Activated CD8-positive, alpha-beta memory T cell treated with anti-CD3 and anti-CD28 coated beads for 24 hours (primary cell): ENCODE measurements around the gene CDKAL1.
"Not testable (repeated sequence)": the region's sequence is repeated elsewhere in the genome, so short reads cannot be mapped to it uniquely, and the experiment has no call there.

Experiments
- DNase-seq: peaks from one replicate; pipeline ENCODE4 v3.0.0-alpha.2; 2020

The CDKAL1 gene

DNA sequence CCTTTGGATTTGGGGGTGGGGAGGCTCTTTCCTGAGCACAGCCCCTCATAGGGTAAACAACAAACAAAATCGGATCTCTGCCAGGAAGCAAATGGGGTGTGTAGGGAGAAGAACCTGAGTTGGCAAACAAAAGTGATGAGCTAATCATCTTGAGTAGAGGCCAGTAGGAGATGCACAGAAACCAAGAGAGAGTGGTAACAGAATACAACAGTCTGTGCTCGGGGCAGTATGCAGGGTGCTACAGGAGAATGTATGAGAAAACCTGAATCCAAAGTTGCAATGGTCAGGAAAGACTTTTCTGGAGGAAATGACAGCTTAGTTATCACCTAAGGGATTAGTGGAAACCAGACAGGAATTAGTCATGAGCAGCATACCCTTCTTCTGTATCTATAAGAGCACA is 177.8 kb downstream of the CDKAL1 start:
- no peak for DNase-seq

DNA sequence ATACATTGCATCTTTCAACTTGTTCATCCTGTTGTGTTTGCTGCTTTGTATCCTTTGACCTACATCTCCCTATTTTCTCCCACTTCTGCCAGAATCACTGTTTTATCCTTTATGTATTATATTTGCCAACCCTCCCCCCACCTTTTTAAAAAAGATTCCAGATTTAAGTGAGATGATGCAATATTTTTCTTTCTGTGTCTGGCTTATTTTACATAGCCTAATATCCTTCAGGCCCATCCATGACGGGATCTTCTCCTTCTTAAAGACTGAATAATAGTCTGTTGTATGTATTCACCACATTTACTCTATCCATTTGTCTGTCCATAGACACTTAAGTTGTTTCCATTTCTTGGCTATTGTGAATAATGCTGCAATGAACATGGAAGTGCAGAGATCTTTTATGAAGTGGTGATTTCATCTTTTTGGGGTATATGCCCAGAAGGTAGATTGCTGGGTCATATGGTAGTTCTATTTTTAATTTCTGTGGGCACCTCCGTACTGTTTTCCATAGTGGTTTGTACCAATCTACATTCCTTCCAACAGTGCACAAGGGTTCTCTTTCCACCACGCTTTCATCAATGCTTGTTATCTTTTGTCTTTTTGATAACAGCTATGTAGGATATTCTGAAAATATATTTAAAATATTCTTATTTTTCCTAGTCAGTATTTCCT is 181.0 kb downstream of the CDKAL1 start:
- no peak for DNase-seq

DNA sequence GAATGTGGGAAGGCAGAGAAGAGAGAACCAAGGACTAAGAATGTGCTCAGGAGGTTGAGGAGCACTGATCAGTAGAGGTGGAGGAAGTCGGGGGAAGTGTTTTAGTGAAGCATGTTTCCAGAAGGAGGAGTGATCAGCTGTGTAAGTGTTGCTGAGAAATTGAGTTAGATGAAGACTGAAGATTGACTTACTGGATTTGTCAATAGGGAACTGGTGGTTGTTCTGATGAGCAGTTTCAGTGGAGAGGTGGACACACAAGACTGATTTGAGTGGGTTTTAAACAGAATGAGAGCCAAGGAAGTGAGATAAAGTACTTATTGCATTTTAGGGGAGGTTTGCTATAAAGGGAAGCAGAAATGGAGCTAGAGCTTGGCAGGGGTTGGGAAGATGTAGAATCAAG is 182.6 kb downstream of the CDKAL1 start:
- no peak for DNase-seq

DNA sequence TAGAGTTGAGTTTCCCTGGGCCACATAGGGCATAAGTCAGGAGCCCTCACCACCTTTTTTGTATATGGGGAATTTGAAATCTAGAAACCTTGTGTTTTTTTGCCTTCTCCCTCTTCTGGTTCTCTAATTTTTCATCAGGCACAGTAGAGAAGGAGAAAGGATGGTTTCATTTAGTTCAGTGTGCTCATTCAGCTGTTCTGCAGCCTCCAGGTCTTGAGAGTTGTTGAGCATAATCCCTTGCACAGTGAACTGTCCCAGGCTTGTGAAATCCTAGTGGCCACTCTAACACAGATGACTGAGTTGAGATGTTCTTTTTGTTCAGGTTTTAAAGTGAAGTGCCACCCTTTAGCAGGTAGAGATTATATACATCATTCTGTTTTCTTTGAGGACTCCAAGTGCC is 183.5 kb downstream of the CDKAL1 start:
- DNase-seq: no peak

DNA sequence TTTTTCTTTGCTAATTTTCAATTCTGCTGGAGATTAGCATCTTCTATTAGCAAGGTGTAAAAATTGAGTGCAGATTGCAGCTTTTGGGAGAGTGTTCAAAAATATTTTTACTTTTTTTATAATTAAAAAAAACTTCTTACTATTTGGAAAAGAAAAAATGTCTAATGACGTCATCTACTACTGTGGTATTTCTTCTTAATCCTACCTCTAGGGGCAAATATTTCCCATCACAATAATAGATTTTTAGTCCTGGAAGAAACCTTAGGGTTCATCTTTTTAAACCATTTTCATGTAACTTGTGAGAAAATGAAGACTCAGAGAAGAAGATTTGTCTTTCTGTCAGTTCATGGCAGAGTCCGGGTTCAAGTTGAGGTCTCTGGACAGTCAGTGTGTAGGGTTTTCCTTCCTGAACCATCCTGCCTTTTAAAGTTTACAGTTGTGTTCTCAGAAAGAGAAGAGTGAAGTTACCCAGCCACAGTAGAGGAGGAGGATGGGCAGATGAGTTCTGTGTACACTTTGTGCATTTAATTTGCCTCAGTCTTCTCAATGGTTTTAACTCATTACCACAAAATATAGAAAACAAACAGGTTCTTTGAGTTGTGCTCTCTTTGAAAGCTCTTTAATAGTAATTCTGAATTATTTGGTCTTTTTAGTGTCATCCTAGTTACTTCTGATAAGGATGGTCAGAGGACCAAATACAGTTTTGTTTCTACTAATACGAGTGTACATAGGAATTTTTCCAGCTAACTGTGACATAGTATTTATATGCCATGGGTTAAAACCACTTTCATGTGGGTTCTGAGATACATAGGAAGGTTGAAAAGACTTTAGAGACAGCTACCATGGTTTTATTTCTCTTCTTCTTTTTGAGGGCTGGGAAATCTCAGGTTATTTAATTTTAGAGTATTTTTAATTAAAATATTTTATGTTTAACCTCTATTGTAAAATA is 184.7 kb downstream of the CDKAL1 start:
- DNase-seq: no peak

DNA sequence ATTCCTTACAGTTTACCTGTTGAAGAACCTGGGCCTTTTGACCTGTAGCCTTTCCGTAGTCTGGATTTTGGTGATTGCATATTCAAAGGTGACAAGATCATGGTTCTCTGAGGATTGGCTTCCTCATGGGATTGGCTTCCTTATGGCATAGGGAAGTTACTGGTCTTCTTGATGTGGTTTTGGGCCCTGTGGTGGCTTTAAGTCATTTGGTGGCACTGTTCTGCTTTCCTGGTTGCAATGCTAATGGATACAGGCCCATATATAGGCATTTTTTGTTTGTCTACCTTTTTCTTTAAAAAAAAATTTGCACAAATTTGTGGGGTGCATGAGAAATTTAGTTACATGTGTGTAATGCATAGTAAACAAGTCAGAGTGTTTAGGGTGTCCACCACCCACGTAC is 185.7 kb downstream of the CDKAL1 start:
- no peak for DNase-seq

DNA sequence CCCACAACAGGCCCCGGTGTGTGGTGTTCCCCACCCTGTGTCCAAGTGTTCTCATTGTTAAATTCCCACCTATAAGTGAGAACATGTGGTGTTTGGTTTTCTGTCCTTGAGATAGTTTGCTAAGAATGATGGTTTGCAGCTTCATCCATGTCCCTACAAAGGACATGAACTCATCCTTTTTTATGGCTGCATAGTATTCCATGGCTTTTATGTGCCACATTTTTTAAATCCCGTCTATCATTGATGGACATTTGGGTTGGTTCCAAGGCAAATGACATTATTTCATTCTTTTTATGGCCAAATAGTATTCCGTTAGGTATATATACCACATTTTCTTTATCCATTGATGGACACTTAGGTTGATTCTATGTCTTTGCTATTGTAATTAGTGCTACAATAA is 186.9 kb downstream of the CDKAL1 start:
- not testable (repeated sequence) for DNase-seq

DNA sequence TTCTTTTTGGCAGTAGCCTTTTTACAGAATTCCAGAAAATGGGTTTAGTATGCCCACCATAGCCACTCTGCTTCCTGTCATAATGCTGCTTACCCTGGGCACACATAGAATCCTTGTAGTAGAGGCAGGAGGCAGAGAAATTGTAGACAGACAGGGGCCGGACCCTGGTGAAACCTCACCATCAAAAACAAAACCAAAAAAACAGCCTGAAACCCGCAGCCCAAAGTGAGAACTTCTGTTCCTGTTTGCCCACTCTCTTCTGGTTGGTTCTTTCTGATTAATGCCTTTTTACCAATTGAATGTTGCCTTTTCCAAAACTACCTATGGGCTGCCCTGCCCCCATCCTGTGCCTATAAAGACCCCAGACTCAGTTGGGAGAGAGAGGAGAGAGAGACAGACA is 188.2 kb downstream of the CDKAL1 start:
- DNase-seq: no peak

DNA sequence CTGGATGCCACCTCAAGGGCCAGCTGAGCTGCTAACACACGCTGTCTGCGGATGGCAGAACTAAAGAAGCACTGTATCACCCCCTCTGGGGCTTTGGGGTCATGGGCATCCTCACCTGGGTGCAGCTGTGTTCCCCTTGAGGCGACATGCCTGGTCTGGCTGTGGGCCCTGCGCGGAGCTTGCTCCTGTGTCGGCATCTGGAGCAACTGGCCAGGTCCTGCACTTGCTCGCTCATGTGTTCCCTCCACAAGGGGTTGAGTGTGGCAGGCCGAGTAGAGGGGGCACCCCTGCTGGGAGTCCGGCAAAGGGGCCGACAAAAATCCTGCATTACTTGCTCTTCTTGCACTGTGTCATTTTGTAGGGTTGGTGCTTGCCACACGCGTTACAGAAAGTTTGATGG is 189.0 kb downstream of the CDKAL1 start:
- DNase-seq: no peak

DNA sequence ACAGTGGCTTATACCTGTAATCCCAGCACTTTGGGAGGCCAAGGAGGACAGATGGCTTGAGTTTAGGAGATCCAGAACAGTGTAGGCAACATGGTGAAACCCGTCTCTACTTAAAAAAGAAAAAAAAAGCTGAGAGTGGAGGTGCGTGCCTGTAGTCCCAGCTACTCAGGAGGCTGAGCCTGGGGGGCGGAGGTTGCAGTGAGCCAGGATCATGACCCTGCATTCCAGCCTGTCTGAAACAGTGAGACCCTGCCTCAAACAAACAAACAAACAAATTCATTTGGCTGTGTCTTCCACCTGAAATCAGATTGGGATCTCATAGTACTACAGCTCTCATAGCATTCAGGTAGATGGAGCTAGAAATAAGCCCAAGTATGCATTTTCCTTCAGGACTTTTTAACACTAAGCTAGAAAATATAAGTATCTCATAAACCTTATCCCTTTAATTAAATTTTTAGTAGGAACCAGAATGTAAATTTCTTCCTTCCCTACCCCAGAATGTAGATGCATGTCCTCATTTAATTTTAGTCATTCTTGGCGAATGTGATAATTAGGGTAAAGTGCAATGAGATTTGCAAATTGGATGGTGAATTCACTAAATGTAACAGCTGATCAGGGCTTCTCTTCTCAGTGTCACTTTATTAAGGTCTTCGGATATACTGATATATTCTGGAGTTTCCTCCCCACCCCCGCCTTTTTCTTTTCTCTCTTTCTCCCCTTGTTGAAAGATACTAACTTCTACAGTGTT is 190.4 kb downstream of the CDKAL1 start:
- DNase-seq: no peak

DNA sequence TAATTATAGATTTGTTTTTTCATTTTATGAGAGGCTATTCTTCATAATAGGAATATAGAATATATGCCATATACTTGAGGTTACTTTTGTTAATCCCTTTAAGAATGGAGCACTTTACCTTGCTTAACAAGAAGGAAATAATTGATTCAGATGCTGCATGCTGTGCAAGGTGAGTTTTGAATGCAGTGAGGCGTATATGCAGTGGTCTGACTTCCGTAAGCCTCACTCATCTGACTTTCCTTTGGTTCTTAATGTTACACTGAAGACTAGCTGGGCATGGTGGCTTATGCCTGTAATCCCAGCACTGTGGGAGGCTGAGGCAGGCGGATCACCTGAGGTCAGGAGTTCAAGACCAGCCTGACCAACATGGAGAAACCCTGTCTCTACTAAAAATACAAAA is 191.0 kb downstream of the CDKAL1 start:
- not testable (repeated sequence) for DNase-seq

DNA sequence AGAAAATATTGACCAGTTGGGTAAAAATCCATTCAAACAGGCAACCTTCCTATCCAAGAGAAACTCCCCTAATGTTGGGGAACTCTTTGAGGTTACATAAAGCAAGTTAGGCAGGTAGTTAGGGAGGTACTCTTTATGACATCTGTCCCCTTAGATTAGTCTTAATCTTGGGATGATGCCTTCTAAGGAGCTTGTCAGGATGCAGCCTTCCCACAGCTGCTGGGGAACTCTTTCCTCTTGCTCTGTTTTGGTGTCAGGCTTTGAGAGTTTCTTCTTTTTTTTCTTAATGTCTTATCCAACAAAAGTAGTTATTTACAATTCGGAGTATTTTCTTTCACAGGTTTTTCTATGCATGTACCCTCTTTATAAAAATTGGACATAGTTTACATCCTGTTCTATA is 194.8 kb downstream of the CDKAL1 start:
- no peak for DNase-seq

DNA sequence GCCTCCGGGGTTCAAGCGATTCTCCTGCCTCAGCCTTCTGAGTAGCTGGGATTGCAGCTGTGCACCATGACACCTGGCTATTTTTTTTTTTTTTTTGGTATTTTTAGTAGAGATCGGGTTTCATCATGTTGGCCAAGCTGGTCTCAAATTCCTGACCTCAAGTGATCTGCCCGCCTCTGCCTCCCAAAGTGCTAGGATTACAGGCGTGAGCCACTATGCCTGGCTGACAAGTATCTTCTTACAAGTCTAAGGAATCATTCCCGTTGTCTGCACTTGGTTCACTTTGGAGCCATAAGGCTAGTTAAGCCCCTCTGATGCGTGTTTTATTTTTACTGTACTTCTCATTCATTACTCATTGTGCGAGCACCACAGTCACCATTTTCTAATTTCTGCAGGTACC is 198.1 kb downstream of the CDKAL1 start:
- DNase-seq: not testable (repeated sequence)

DNA sequence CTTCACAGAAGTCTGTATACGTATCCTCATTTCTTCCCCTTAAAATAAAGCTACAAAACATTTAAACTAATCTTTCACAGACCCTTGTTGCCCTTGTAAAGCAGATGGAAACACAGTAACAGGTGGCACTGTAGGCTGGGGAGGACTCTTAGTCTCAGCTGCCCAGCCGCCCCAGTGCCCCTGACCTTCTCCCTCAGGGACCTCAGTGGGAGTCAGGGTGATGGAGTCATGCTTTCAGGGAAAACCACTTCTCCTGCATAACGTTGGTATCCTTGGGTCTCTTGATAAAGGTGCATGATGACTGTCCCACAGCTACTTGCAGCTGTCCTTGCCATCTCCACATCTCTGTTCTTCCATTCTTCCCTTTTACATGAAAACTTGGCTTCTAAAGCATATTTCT is 198.6 kb downstream of the CDKAL1 start:
- no peak for DNase-seq

DNA sequence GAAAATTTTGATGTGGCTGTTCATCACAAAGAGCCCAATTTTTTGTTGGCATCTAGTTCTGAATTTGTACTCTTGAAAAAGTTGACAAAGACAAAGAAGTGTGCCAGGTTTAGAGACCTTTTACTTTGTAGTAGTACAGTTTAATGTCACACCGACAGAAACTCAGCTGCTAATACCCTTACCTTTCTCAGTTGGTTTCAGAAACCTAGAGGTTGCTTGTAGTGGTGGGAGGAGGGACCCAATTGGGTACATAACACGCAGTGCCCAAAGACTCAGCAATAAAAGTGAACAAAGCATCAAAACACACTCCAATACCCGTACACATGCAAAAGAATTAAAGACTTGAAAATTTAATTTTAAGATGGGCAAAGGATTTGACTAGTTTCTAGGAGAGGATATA is 203.7 kb downstream of the CDKAL1 start:
- DNase-seq: no peak

DNA sequence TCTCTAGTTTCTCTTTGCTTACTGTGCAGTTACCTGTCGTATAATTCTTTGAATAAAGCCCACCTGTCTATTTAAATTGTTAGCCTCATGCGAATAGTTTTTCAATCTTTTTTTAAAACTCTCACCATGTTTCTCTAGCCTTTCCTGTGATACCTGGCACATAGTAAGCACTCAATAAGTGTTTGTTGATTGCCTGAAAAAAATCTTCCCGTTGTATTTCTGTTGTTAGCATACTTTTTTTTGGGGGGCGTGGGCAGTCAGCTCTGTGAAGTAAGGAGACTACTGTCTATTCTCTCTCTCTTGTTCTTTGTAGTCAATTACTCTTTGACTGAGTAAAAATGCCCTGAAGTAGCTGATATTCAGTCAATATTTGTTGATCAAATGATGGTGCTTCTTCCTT is 205.8 kb downstream of the CDKAL1 start:
- DNase-seq: no peak

DNA sequence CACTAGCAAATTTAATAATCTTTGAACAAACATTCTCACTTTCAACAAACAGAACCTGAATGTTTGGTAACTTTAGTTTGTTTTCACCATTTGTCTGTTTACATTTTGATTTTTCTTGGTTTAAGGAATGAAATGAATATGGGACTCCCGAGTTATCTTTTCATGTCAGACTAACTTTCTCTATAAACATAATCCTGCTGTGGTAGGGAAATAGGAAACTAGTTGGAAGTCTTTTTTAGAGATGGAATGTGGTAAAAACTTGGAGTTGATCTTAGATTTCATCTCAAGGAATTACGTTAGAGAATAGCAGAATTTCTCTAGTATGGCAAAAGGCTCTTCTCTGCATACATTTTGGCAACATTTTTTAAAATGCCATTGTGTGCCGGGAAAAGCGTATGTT is 206.5 kb downstream of the CDKAL1 start:
- no peak for DNase-seq

DNA sequence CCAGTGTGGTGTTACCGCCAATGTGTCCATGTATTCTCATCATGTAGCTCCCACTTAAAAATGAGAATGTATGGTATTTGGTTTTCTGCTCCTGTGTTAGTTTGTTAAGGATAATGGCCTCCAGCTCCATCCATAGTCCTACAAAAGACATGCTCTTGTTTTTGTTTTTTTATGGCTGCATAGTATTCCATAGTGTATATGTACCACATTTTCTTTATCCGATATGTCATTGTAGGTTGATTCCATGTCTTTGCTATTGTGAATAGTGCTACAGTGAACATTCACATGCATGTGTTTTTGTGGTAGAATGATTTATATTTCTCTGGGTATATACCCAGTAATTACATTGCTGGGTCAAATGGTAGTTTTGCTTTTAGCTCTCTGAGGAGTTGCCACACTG is 207.2 kb downstream of the CDKAL1 start:
- DNase-seq: no peak

DNA sequence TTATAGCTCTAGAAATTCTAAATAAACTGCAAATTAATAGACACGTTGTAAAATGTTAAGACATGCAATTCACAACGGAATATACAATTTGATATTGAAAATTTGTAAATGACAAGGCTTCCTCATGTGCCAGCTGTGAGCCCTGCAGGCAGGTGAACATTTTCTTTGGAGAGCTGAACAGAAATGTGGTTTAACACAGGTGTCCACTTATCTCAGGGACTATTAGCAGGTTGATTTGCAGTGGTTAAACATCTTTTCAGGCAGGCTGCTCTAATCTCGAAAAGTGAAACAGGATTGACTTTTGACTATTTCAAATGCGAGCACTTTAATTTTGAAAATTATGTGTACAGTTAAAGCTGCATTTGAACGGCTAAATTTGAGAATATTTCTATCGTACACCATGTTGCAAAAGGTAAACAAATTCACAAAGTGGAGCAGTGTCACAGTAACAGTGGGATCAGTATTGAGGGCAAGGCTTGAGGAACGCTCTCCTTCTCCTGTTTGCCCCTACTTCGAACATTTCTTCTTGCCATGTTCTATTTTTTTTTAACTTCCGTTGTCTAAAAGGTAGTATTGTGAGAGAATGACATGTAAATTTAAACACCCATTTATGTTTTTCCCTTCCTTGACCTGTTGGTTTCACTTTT is 210.8 kb downstream of the CDKAL1 start:
- no peak for DNase-seq

DNA sequence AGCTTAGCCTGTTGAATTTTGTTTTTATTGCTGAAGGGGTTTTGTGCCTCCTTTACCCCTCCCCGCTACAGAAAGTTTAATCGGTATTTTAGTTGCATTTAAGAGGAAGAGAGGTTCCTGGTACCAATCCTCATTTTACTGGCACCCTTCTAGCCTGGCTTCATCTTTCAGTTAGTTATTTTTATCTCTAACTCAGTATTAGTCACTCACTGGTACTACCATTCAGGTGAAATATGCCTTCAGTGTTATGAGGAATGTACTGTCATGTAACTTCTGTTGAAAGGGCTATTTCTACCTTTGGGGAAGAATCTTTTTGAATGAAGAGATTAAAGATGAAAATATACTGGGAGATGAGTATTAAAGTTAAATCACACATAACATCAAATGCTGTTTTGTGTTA is 211.8 kb downstream of the CDKAL1 start:
- no peak for DNase-seq

DNA sequence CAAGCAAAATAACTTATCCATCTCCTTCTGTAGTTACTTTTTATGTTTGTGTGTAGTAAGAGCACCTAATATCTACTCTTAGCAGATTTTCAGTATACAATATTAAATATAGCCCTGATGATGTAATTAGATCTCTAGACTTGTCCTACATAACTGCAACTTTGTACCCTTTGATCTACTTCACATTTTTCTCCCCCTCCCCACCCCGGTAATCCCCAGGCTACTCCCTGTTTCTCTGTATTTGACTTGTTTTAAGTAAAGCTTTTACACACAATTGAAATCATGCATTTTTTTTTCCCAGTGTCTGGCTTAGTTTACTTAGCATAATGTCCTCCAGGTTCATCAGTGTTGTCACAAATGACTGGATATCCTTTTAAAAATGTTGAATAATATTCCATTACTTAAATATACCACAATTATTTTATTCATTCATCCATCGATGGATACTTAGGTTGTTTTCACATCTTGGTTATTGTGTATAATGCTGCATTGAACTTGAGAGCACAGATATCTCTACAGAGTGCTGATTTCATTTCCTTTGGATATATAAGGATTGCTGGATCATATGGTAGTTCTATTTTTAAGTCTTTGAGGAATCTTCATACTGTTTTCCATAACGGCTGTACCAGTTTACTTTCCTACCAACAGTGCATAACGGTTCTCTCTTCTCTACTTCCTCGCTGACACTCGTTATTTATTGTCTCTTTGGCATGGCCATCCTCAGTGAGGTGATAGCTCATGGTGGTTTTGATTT is 212.7 kb downstream of the CDKAL1 start:
- DNase-seq: no peak

DNA sequence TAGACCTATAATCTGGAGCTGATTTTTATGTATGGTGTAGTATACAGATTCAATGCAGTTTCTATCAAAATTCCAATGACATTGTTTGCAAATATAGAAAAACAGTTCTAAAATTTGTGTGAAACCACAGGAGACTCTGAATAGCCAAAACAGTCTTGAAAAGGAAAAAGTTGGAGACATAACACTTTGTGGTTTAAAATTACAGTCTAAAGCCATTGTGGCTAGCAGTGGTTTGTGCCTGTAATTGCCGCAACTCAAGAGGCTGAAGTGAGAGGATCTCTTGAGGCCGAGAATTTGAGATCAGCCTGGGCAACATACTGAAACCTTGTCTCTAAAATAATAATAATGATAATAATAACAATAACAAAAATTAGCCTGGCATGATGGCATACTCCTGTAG is 213.7 kb downstream of the CDKAL1 start:
- DNase-seq: no peak
